Loucy (cell line): ENCODE results near the gene BCL11A.

Experiments
- EZH2phosphoT487 ChIP-seq: fragments of 200-600 bp; IDR thresholded peaks from 2 replicates; pipeline ENCODE4 v1.6.1; 2018; ENCODE audit warnings: antibody characterized with exemption, mild to moderate bottlenecking, moderate library complexity, borderline replicate concordance
- TF ChIP-seq, protein P1 (sequence below): fragments of 200-600 bp; sonication (generic); conservative IDR thresholded peaks from 2 replicates; pipeline ENCODE4 v1.5.1; 2014; ENCODE audit warnings: mild to moderate bottlenecking, antibody characterized with exemption, low read length

DNA sequence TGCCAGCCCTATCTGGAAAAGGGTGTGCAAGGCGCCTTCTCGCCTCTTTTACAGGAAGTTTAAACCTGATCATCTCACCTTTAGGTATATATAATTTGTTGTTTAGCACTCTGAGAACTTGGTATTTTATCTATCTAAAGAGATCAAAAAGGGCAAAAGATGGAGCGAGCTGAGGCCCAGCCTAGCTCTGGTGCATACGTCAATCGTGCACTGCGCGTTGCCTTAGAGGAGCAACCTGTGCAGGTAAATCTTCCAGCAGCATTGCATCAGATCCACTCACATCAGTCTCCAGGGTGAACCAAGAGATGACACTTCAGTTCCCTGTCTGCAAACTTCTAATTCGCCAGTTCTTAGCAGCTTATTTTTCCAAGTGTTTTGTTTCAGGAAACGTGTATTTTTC lies 15.4 kb downstream of the BCL11A start:
- TF ChIP-seq, protein P1, sequence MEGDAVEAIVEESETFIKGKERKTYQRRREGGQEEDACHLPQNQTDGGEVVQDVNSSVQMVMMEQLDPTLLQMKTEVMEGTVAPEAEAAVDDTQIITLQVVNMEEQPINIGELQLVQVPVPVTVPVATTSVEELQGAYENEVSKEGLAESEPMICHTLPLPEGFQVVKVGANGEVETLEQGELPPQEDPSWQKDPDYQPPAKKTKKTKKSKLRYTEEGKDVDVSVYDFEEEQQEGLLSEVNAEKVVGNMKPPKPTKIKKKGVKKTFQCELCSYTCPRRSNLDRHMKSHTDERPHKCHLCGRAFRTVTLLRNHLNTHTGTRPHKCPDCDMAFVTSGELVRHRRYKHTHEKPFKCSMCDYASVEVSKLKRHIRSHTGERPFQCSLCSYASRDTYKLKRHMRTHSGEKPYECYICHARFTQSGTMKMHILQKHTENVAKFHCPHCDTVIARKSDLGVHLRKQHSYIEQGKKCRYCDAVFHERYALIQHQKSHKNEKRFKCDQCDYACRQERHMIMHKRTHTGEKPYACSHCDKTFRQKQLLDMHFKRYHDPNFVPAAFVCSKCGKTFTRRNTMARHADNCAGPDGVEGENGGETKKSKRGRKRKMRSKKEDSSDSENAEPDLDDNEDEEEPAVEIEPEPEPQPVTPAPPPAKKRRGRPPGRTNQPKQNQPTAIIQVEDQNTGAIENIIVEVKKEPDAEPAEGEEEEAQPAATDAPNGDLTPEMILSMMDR = no peak
- TF ChIP-seq EZH2phosphoT487 = no peak
